HT-29 (cell line): ENCODE results near the gene LRRC3B. TPM values are rescaled to one million over a fixed set of nuclear protein-coding genes. Genes with fewer than 3 reads are reported as not detected.

Experiments
- DNase-seq: peaks from one replicate; pipeline ENCODE4 v3.0.0-alpha.2; 2015; ENCODE audit warnings: low spot score
- total RNA-seq: library from RNA; depleted of rRNA; stranded (reverse); fragments of >200 nt; shearing (Covaris generic); gene quantifications from 2 replicates; pipeline ENCODE4 v1.2.3, GENCODE V29; 2014

LRRC3B gene
- total RNA-seq, 1 experiment from 2014 or later: not detected

DNA sequence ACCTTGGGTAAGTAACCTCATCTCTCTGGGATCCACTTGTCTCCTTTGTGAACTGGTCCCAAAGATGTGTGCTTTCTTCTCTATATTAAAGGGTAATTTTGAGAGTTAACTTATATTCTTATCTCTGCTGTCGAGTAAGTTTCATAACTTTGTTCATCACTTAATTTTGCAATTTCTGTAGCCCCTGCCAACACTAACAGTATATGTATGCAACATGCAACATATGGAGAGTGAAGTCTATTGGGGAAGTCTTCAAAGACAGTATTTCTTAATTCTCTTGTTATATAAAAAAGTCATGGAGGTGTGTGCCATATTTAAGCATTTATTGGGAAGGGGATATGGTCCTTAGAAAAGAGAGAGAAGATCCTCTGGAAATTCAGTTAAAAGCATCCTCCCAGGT lies 85.9 kb downstream of the LRRC3B start:
- no peak for DNase-seq

DNA sequence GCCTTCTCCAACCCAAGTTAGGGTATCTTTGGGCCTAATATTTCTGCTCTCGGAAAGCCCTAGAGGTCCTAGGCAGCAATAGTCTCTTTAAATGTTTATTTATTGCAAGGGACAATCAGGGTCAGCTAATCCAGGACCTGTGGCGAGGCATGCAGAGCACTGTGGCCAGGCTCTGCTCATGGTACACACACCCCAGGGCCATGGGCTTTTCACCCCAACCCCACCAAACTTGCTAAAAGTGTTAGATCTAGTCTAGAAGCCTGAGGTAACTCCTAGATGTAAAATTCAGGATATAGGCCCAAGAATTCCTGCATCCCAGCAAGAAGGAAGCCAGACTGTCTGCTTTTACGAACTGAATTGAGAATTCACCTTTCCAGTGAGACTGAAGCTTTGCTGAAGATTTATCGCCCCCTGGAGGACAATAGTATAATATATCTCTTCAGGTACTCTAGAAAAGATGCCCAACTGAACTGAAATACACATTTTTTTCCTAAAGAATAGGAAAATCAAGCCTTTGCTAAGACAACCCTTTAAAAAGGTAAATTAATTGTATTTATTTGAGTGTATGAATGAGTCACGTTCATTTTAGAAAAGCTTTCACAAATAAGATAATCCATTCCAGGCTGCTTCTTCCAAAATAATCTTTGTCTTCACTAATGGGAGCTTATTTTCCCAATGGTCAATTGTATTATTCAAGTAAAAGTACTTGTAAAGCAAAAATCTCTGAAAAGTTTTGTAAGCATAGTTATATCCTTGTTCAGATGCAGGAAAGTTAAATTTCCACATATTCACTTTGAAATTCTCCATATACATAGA lies 89.8 kb downstream of the LRRC3B start:
- peak; percentile 58 for DNase-seq

DNA sequence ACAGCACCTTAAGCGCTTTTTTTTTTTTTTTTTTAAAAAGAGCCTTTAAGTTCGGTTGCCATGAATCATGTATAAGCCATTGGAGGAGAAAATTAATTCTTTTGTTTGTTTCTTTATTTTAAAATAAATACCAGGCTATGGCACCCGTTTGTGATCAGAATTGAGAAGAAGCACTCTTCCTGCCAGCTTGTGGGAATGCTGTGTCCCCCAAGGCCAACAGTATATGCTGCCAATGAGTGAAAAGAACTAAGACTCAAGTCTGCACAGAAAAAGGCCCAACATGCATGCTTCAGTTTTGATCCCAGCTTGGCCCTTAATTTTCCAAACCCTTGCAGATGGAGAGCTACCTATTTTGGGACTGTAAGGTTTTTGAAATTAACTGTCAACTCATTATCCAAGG lies 90.5 kb downstream of the LRRC3B start:
- DNase-seq: no peak

DNA sequence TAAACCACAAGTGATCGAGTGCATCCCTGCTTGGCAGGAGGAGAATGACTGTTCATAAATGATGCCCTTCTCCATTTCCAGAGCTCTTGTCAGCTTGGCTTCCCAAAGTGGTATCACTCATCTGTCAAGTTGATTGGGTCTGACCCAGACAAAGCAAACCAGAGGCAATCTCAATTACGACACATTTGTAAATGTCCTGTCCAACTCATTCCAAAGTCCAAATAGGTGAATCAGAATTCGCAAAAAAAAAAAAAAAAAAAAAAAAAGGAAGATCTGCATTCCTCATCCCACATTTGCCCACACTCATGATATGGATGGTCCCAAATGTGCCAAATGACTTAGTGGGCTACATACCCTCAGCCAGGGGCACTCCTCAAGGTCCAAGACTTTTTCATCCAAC lies 91.9 kb downstream of the LRRC3B start:
- no peak for DNase-seq

DNA sequence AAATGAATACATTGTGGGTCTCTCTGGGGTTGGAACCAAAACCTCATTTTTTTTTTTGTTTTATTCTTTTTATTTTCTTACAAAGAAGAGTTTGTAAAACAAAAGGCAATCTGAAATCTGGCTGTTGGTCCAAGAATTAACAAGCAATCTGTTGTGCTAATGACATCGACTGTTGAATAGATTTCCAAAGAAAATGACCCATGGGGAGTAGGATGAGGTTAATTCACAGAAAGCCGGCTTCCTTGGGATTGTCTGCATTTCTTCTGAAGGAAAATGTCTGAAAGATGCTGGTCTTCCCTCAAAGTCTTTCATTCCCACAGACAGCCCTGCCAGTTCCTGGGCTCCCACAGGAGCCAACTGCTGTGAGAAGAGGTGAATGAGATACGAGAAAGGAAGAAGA lies 92.9 kb downstream of the LRRC3B start:
- DNase-seq: no peak

DNA sequence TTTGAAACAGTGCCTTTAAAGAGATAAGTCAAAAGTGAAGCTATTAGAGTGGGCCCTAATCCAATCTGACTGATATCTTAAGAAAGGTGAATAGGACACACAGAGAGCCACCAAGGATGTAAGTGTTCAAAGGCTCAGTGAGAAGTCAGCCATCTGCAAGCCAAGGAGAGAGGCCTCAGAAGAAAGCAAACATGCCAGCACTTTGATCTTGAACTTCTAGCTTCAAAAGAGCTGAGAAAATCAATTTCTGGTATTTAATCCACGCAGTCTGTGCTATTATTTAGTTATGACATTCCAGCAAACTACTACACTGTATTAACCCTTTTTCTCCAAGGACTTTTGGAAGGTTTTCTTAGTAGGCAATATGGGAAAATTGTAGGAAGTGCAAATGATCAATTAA lies 95.7 kb downstream of the LRRC3B start:
- DNase-seq: no peak

DNA sequence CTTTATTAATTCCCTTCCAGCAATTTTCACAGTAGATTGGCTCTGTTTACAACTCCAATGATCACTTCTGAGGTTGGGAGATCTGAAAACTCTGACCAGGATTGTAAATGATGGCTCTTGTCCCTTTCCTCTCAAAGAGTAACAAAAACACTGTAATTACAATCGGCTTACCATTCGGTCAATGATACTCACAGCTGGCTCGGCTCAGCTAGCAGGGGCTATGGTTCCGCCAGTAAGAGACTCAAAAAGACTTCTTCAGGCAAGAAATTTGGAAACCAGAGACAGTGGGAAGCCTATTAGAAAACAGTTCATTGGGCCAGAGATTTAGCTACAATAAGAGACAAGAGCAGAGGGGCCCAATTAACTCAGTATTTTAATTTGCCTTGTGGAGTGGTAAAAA lies 96.6 kb downstream of the LRRC3B start:
- no peak for DNase-seq

DNA sequence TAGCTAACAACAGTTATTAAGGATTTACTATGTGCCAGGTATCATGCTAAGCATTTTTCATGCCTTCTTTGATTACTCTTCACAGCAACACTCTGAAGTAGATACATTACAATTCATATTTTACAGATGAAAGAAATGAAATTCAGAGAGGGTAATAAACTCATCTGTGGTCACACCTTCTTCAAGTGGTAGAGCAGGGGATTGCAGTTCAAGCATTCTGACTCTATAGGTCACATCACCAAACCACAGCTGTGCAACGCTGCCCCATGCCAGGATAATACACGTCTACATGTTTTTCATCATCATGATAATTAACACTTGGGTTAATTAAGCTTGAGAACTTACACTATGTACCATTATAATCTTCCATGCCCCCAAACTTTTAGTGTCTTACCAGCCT lies 98.5 kb downstream of the LRRC3B start:
- no peak for DNase-seq

DNA sequence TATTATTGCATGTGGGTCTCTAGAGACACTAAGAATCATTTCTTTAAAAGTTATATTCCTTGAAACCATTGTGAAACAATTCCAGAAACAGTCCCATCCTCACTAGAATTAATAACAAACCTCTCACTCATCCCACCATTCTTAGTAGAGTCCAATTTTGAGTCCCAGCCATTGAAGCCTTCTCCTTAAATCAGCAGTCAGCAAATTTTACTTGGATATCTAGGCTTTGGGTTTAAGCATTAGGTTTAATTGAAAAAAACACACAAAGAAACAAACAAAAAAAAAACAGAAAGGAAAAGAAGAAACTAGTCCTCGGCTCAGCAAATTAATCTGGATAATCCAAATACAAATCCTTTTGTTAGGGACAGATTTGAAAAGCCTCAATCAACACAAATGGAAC lies 109.3 kb downstream of the LRRC3B start:
- no peak for DNase-seq

DNA sequence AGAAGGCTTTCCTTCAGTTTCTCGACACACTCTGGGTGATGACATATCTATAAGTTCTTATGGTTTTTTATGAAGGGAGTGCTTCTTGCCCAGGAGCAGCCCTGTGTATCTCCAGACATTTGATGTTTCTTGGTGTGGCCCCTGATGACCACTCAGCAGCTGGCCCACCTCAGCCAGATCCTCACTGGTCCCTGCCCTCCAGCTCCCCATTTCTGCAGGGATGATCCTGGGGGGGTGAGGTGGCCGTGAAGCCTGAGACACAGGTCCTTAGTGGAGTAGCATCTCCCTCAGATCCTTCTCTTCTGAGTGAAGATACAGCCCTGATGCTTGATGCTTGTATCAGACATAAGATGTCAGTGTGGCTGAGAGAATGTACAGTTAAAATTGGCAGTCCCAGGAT lies 127.7 kb downstream of the LRRC3B start:
- no peak for DNase-seq

DNA sequence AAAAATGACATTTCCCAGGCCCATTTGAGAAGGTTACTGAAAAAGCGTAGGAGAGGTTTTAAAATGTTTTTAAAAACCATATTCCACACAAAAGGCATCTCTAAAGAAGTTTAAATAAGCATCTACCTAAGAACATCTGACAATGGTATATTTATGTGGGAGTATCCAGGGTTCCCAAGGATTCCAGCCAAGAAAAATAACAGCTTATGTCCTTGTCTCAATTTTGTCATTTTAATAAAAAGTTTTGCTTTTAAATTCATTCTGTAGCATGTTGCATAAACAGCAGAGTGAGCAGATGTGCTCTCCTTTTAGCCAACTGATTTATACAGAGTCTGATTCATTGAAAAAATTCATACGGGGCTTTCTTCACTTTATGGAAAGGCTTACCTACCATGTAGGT lies 129.9 kb downstream of the LRRC3B start:
- DNase-seq: no peak

DNA sequence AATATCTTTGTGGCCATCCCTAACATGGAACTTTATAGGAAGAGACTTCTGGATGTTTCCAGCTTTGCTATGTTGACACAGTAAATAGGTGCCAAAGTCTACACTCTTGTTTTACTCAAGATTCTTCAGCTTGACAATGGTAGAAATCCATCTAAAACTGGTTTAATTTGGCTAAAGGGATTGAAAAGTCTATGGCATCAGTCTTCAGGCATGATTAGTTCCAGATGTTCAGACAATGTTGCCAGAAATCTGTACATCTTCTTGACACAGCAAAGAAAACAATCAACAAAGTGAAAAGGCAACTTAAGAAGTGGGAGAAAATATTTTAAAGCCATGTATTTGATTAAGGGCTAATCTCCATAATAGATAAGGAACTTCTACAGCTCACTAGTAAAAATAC lies 130.5 kb downstream of the LRRC3B start:
- DNase-seq: no peak

DNA sequence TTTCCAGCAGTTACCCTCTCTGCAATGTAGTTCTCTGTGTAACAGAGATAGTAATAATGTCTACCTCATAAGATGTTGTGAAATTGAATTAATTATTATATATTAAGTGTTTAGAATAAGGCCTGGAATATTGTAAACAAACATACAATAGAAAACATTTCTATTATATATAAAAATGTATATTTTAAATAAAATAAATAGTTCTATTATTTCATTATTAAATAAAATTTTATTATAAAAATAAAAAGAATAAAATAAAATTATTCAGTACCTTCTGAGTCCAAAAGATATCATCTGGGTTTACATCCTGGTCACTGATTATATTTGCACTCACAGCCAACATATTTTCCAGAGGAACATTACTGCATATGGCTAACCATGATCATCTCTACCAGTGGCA lies 135.4 kb downstream of the LRRC3B start:
- DNase-seq: no peak
